Endodermal cell (in vitro differentiated cells): ENCODE data around the gene RNU5B-1. TPM values are rescaled to one million over a fixed set of nuclear protein-coding genes. Genes with fewer than 3 reads are reported as not detected.
A peak's percentile ranks its signal among the peaks of the same experiment; 100 is the strongest.

Experiments used
- DNase-seq: peaks from one replicate; pipeline ENCODE4 v3.0.0-alpha.2; 2017
- H3K27ac ChIP-seq: 2 replicates; pipeline ENCODE4 v1.5.1; 2013; ENCODE audit warnings: mild to moderate bottlenecking, low read depth, low read length, moderate library complexity
- H3K27me3 ChIP-seq: 2 replicates; pipeline ENCODE4 v1.6.1; 2013; ENCODE audit warnings: mild to moderate bottlenecking, low read length, moderate library complexity; ENCODE audit not compliant: insufficient read depth, control insufficient read depth, poor library complexity, severe bottlenecking
- H3K36me3 ChIP-seq: 2 replicates; pipeline ENCODE4 v1.7.0; 2013; ENCODE audit warnings: mild to moderate bottlenecking, low read length, moderate library complexity; ENCODE audit not compliant: control insufficient read depth, insufficient read depth
- H3K4me1 ChIP-seq: one replicate; pipeline ENCODE4 v1.7.0; 2013; ENCODE audit warnings: low read length; ENCODE audit not compliant: control insufficient read depth, insufficient read depth
- H3K4me3 ChIP-seq: 2 replicates; pipeline ENCODE4 v1.5.1; 2013; ENCODE audit warnings: mild to moderate bottlenecking, low read length, moderate library complexity
- H3K9ac ChIP-seq: 2 replicates; pipeline ENCODE4 v1.6.1; 2013; ENCODE audit warnings: mild to moderate bottlenecking, low read length, moderate library complexity; ENCODE audit not compliant: poor library complexity, severe bottlenecking; ENCODE audit errors: extremely low read depth
- H3K9me3 ChIP-seq: 2 replicates; pipeline ENCODE4 v1.6.1; 2013; ENCODE audit warnings: mild to moderate bottlenecking, low read length, moderate library complexity; ENCODE audit not compliant: control insufficient read depth
- H3K27ac Mint-ChIP-seq: 2 replicates; pipeline ENCODE4 v1.8.0; 2020; ENCODE audit warnings: mixed read lengths
- H3K27me3 Mint-ChIP-seq: 2 replicates; pipeline ENCODE4 v1.8.0; 2021; ENCODE audit warnings: mild to moderate bottlenecking, mixed read lengths; ENCODE audit not compliant: insufficient read depth
- H3K36me3 Mint-ChIP-seq: 2 replicates; pipeline ENCODE4 v1.8.0; 2020; ENCODE audit warnings: low read depth, mixed read lengths
- H3K4me1 Mint-ChIP-seq: 2 replicates; pipeline ENCODE4 v1.8.0; 2020; ENCODE audit warnings: mixed read lengths
- H3K4me3 Mint-ChIP-seq: 2 replicates; pipeline ENCODE4 v1.8.0; 2020; ENCODE audit warnings: mild to moderate bottlenecking, moderate library complexity, mixed read lengths
- H3K9me3 Mint-ChIP-seq: 2 replicates; pipeline ENCODE4 v1.8.0; 2020; ENCODE audit warnings: mild to moderate bottlenecking, mixed read lengths
- CTCF ChIP-seq: fragments of 200-600 bp; sonication (generic); conservative IDR thresholded peaks from 2 replicates; pipeline ENCODE4 v1.5.0; 2021; ENCODE audit warnings: antibody characterized with exemption, mild to moderate bottlenecking
- WGBS, 2 experiments: methylation state at CpG; one replicate each; pipeline versions ENCODE4 v1.1.5 to v1.1.7; 2013; ENCODE audit warnings: missing lambda C conversion rate in 2 of 2, mixed read lengths in 1 of 2; ENCODE audit not compliant: insufficient coverage in 1 of 2, insufficient read length in 1 of 2; 5-methylcytosine and 5-hydroxymethylcytosine counted together
- total RNA-seq, 2 donors: library from RNA; stranded (reverse); fragmentation: NEBNext Ultra II Directional in 1 of 2; extraction: Animal tissue kit (Norgen Biotek cat#: 25700) in 1 of 2; gene quantifications; 2 replicates in 1 of 2; 3 replicates in 1 of 2; pipeline ENCODE4 v1.2.1, GENCODE V29; 2021

Gene RNU5B-1
- total RNA-seq, 2 donors from 2014 or later = 18.6 TPM; not detected in 1

DNA sequence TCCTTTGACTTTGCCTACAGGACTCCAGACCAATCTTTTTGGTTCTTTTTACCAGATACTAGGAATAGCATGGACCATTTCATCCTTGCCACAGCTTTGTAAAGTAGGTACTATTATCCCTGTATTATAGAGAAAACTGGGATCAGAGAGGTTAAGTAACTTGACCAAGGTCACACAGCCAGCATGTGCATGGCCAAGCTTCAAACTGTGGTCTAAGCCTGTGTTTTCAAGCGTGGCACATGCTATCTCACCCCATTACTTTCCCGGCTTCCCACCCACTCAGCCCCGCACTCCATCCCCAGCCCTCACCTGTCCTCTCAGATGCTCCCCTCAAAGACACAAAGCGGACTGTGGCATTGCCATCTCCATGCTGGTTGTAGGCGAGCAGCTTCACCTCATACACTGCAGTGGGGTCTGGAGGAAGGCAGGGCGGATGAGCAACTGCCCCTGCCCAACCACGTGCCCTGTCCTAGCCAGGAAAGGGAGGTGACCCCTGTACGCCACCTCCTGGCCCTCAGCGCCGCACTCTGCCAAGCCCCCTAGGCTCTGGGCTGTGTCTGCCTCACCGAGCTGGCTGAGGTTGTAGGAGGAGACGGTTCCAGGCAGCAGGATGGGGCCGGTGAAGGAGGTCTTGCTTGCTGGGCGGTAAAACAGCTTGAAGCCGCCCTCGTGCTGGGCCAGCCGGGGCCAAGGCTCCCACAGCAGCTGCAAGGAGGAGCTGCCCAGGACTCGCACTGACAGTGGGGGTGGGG, 25.7 kb downstream of the RNU5B-1 start:
- H3K36me3 Mint-ChIP-seq = peaks cover 6% of the 10 kb centered on the region
- Histone ChIP-seq H3K4me1 (peaks cover 15% of the 10 kb centered on the region), H3K27ac (no peak overlapping the region), H3K9ac (no peak overlapping the region), H3K36me3 (no peaks in the 10 kb centered on the region), H3K27me3 (no peaks in the 10 kb centered on the region), H3K9me3 (no peaks in the 10 kb centered on the region), H3K4me3 (no peak overlapping the region)
- H3K27me3 Mint-ChIP-seq = peaks cover 1% of the 10 kb centered on the region
- peak; percentile 43 for DNase-seq
- no peaks in the 10 kb centered on the region for H3K9me3 Mint-ChIP-seq
- H3K4me1 Mint-ChIP-seq = peaks cover 17% of the 10 kb centered on the region
- H3K27ac Mint-ChIP-seq = no peak overlapping the region
- no peak overlapping the region for H3K4me3 Mint-ChIP-seq
- WGBS, 2 experiments = 93 to 94% methylated on average over 12 to 18 of the region's 18 CpGs
- no peak for TF ChIP-seq CTCF

DNA sequence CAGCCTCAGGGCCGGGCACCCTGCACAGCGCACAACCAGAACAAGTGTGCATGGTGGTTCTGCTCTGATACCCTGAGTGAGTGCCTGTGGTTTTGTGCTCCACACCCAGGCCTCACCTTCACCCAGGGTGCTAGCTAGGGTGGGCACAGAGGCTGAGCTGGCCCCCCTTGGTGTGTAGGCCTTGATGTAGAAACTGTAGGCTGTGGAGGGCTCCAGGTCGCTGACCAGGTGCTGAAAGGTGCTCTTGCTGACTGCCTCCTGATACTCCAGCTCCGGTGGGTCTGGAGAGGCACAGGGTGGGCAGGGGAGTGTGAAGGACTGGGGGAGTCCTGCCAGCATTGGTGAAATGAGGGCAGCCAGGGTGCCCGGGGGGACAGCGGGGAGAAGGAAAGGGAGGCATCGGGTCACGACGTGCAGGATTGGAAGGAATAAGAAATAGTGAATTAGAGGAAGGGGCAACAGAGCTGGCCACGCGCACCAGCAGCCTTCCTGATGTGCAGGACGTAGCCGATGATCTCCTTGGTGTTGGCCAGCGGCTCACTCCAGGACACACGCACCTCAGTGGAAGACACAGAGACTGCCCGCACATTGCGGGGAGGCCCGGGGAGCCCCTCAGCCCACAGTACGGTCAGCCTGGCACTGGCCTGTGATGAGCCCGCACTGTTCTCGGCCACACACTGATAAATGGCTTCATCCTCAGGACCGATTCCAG, 26.6 kb downstream of the RNU5B-1 start:
- peak; percentile 70 for DNase-seq
- Mint-ChIP-seq H3K4me3 (no peak overlapping the region), H3K27me3 (peaks cover 1% of the 10 kb centered on the region), H3K36me3 (peaks cover 6% of the 10 kb centered on the region), H3K9me3 (no peaks in the 10 kb centered on the region), H3K4me1 (peaks cover 25% of the 10 kb centered on the region), H3K27ac (no peak overlapping the region)
- no peak overlapping the region for H3K9ac ChIP-seq
- WGBS, 2 experiments = 94 to 99% methylated on average over 13 to 22 of the region's 22 CpGs
- no peak for TF ChIP-seq CTCF
- H3K27me3 ChIP-seq = no peaks in the 10 kb centered on the region
- H3K4me1 ChIP-seq = peaks cover 15% of the 10 kb centered on the region
- H3K9me3 ChIP-seq = no peaks in the 10 kb centered on the region
- H3K36me3 ChIP-seq = no peaks in the 10 kb centered on the region
- H3K27ac ChIP-seq = no peak overlapping the region
- no peak overlapping the region for H3K4me3 ChIP-seq

DNA sequence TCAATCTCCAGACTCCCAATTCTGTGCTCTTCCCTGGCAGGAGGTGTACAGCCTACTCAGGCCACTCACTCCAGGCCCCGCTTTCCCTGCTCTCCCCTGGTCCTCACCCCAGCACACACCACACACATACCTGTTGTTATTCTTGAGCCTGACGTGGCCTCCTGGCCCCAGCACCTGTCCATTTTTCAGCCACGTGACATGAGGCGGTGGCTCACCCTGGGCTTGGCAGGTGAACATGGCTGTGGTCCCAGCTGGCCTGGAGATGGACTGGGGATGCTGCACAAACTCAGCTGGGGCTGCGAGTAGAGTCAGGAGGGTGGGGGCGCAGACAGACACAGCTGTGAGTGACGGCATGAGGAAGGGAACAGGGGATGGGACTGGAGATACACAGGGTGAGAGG, 27.3 kb downstream of the RNU5B-1 start:
- no peak for TF ChIP-seq CTCF
- Mint-ChIP-seq H3K27me3 (peaks cover 1% of the 10 kb centered on the region), H3K9me3 (no peaks in the 10 kb centered on the region), H3K36me3 (peaks cover 6% of the 10 kb centered on the region), H3K4me3 (no peak overlapping the region), H3K27ac (no peak overlapping the region), H3K4me1 (peaks cover 32% of the 10 kb centered on the region)
- H3K36me3 ChIP-seq = no peaks in the 10 kb centered on the region
- H3K4me1 ChIP-seq = peaks cover 15% of the 10 kb centered on the region
- H3K27me3 ChIP-seq = no peaks in the 10 kb centered on the region
- H3K4me3 ChIP-seq = no peak overlapping the region
- DNase-seq = no peak
- no peak overlapping the region for H3K27ac ChIP-seq
- H3K9ac ChIP-seq = no peak overlapping the region
- H3K9me3 ChIP-seq = no peaks in the 10 kb centered on the region
- 94 to 100% methylated on average over 6 of the region's 7 CpGs for WGBS, 2 experiments
